Activated CD8-positive, alpha-beta T cell treated with anti-CD3 and anti-CD28 coated beads for 36 hours (primary cell): Measurements from ENCODE around the gene SRC. TPM values are rescaled to one million over a fixed set of nuclear protein-coding genes. Genes with fewer than 3 reads are reported as not detected.

ENCODE experiments used
- ATAC-seq: fragments of 200-7000 bp; cut with Tn5 transposase; one replicate; pipeline ENCODE4 v1.10.0; 2021; ENCODE audit warnings: mild to moderate bottlenecking, moderate library complexity
- CTCF ChIA-PET: fragments of 350-600 bp; sonication (Branson Sonifier 250); formaldehyde crosslinking; loops from one replicate; lab custom pipeline; 2021; ENCODE audit warnings: antibody characterized with exemption; lab: Charles Lee
- POLR2A ChIA-PET: fragments of 350-600 bp; sonication (Branson Sonifier 250); formaldehyde crosslinking; loops from one replicate; lab custom pipeline; 2021; ENCODE audit warnings: antibody characterized with exemption; lab: Charles Lee
- DNase-seq: peaks from one replicate; pipeline ENCODE4 v3.0.0-alpha.2; 2020
- H3K27ac Mint-ChIP-seq: one replicate; pipeline ENCODE4 v1.8.0; 2021; ENCODE audit warnings: mild to moderate bottlenecking, mixed read lengths
- H3K27me3 Mint-ChIP-seq: one replicate; pipeline ENCODE4 v1.8.0; 2021; ENCODE audit warnings: mixed read lengths
- H3K36me3 Mint-ChIP-seq: one replicate; pipeline ENCODE4 v1.8.0; 2021; ENCODE audit warnings: low read depth, mixed read lengths
- H3K4me1 Mint-ChIP-seq: one replicate; pipeline ENCODE4 v1.8.0; 2021; ENCODE audit warnings: low read depth, mixed read lengths
- H3K4me3 Mint-ChIP-seq: one replicate; pipeline ENCODE4 v1.8.0; 2021; ENCODE audit warnings: mild to moderate bottlenecking, moderate library complexity, mixed read lengths
- H3K9me3 Mint-ChIP-seq: one replicate; pipeline ENCODE4 v1.8.0; 2021; ENCODE audit warnings: mixed read lengths
- intact Hi-C: fragments of 100-400 bp; cut with micrococcal nuclease; formaldehyde crosslinking; loops from one replicate; pipeline ENCODE4 v1.10.0; 2022
- total RNA-seq, 2 experiments: library from RNA; stranded (reverse); gene quantifications; one replicate each; pipeline ENCODE4 v1.2.3, GENCODE V29; 2021
- TF ChIP-seq, protein P1 (sequence below): fragments of 200-600 bp; IDR thresholded peaks from one replicate; pipeline ENCODE4 v1.8.0; 2022; ENCODE audit warnings: antibody characterized with exemption, mild to moderate bottlenecking

Gene SRC
- total RNA-seq, 2 experiments from 2014 or later = 0.88 to 2.4 TPM

DNA sequence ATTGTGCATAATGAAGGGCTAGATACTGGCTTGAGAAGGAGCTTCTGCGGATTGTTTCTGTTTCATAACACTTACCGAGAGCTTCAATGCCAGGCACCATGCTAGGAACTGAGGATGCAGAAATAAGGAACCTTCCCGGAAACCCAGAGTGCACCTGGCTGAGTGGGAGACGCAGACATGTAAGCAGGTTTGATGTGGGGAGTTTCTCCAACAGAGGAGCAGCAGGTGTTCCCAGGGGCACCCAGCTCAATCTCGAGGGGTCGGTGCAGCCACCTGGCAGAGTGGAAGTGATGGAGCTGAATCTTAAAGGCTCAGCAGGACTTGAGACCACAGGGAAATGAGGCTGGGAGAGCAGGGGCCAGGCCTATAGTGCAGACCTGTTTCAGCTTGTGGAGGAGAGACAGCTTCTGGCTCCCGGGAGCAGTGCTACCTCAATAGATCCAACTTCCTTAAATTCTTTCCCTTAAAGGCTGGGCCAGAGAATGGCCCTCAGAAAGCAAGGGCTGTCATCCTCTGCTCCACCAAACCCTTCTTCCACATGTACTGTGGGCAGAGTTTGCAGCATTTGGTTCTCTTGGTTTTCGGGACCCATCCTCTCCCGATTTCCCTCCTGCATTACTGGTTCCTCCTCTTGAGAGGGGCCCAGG, 27.8 kb upstream of the SRC start:
- Mint-ChIP-seq H3K27ac (no peak overlapping the region), H3K36me3 (peaks cover 11% of the 10 kb centered on the region), H3K9me3 (no peaks in the 10 kb centered on the region), H3K4me1 (peaks cover 27% of the 10 kb centered on the region), H3K27me3 (no peaks in the 10 kb centered on the region), H3K4me3 (no peak overlapping the region)
- DNase-seq (no peak), ATAC-seq (no peak)
- ChIA-PET POLR2A (no interaction called here), CTCF (interaction anchor here (0.9 kb wide), 1 partner anchor 48 kb away, joined by 3 read pairs; no protein-coding TSS in a partner anchor)
- TF ChIP-seq, protein P1, sequence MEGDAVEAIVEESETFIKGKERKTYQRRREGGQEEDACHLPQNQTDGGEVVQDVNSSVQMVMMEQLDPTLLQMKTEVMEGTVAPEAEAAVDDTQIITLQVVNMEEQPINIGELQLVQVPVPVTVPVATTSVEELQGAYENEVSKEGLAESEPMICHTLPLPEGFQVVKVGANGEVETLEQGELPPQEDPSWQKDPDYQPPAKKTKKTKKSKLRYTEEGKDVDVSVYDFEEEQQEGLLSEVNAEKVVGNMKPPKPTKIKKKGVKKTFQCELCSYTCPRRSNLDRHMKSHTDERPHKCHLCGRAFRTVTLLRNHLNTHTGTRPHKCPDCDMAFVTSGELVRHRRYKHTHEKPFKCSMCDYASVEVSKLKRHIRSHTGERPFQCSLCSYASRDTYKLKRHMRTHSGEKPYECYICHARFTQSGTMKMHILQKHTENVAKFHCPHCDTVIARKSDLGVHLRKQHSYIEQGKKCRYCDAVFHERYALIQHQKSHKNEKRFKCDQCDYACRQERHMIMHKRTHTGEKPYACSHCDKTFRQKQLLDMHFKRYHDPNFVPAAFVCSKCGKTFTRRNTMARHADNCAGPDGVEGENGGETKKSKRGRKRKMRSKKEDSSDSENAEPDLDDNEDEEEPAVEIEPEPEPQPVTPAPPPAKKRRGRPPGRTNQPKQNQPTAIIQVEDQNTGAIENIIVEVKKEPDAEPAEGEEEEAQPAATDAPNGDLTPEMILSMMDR = no peak
- intact Hi-C loops = no loop called here

DNA sequence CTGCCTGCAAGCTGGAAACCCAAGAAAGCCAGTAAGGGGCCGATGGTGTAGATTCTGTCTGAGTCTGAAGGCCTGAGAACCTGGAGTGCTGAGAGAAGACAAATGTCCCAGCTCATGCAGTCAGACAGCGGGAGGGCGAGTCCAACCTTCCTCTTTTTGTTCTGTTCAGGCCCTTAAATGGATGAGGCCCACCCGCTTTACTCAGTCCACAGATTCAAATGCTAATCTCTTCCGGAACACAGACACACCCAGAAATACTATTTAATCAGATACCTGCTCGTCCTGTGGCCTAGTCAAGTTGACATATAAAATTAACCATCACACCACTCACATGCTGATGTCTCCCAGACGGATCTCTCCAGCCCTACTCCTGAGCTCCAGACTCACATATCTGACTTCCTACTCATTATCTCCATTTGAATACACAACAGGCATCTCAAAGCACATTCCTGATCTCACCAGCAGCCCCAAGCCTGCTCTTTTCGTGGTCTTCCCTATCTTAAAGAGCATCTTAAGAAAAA, 26.7 kb upstream of the SRC start:
- ATAC-seq = no peak
- no peak overlapping the region for H3K4me3 Mint-ChIP-seq

DNA sequence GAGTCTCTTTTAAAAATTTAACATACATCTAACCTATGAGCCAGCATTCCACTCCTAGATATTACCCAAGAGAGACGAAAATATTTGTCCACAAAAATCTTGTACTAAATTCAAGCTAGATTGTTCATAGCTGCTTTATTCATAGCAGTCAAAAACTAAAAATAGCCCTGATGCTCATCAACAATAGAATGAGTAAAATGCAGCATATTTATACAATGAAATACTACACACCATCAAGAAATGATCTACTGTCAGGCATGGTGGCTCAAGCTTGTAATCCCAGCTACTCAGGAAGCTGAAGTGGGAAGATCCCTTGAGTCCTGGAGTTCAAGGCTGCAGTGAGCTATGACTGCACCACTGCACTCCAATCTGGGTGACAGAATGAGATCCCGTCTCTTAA, 22.0 kb upstream of the SRC start:
- intact Hi-C loops = no loop called here
- POLR2A ChIA-PET = no interaction called here
- H3K9me3 Mint-ChIP-seq = no peaks in the 10 kb centered on the region
- H3K27me3 Mint-ChIP-seq = no peaks in the 10 kb centered on the region
- no peak overlapping the region for H3K4me3 Mint-ChIP-seq
- CTCF ChIA-PET = interaction anchor here (1.2 kb wide), 1 partner anchor 54 kb away, joined by 3 read pairs; no protein-coding TSS in a partner anchor
- no peaks in the 10 kb centered on the region for H3K4me1 Mint-ChIP-seq
- peaks cover 4% of the 10 kb centered on the region for H3K36me3 Mint-ChIP-seq
- DNase-seq = no peak
- no peak for ATAC-seq
- H3K27ac Mint-ChIP-seq = no peak overlapping the region
- TF ChIP-seq, protein P1 = no peak

More for the DNA sequence above, 26.7 kb upstream of the SRC start:
- Mint-ChIP-seq H3K27me3 (no peaks in the 10 kb centered on the region), H3K36me3 (peaks cover 11% of the 10 kb centered on the region), H3K4me1 (peaks cover 22% of the 10 kb centered on the region), H3K9me3 (no peaks in the 10 kb centered on the region), H3K27ac (no peak overlapping the region)
- no peak for DNase-seq
- ChIA-PET CTCF (no interaction called here), POLR2A (interaction anchor here (1.2 kb wide), 1 partner anchor 16 kb away, joined by 3 read pairs; no protein-coding TSS in a partner anchor)
- TF ChIP-seq, protein P1 = no peak
- intact Hi-C loops = no loop called here

DNA sequence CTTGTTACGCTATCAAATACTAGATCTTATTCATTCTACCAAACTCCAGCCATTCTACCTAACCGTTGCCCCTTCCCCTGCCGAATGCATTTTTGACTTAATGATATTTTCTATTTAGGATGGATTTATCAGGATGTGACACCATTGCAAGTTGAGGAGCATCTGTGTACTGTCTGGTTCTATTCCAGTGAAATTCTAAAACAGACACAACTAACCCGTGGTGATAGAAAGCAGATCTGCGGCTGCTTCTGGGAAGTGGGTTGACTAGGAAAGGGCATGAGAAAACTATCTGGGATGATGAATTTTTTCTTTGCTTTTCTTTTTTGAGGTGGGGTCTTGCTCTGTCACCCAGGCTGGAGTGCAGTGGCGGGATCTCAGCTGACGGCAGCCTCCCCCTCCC, 20.7 kb upstream of the SRC start:
- Mint-ChIP-seq H3K27ac (no peak overlapping the region), H3K4me3 (no peak overlapping the region), H3K9me3 (no peaks in the 10 kb centered on the region), H3K36me3 (peaks cover 4% of the 10 kb centered on the region), H3K4me1 (no peaks in the 10 kb centered on the region), H3K27me3 (no peaks in the 10 kb centered on the region)
- intact Hi-C loops = no loop called here
- POLR2A ChIA-PET = no interaction called here
- TF ChIP-seq, protein P1 = no peak
- CTCF ChIA-PET = interaction anchor here (1.4 kb wide), 1 partner anchor 56 kb away, joined by 4 read pairs; no protein-coding TSS in a partner anchor
- DNase-seq (no peak), ATAC-seq (no peak)

DNA sequence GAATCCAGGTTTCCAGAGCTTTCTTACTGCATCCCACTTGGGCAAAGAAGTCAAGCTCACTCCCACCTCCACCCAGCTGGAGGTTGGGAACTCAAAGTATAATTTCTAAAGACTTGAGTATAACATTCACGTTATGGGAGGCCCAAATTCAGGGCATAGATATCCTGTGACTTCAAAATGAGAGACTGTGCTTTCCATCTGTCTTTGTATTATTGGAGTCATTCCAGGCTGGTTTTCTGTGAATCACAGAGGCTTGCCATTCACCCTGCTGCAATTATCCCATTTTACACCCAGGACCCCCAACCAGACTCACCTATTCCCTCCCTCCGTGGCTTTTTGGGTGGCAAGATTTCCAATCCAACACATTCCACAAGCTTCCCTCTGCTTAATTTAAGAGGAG, 19.3 kb upstream of the SRC start:
- TF ChIP-seq, protein P1 = no peak
- H3K36me3 Mint-ChIP-seq = peaks cover 4% of the 10 kb centered on the region

More for the DNA sequence above, 19.3 kb upstream of the SRC start:
- ChIA-PET CTCF (interaction anchor here (1.5 kb wide), 1 partner anchor 208 kb away, joined by 4 read pairs; no protein-coding TSS in a partner anchor), POLR2A (interaction anchor here (1.0 kb wide), 1 partner anchor 10 kb away, joined by 3 read pairs; no protein-coding TSS in a partner anchor)
- no peak overlapping the region for H3K27ac Mint-ChIP-seq
- H3K4me3 Mint-ChIP-seq = no peak overlapping the region
- no peaks in the 10 kb centered on the region for H3K27me3 Mint-ChIP-seq
- ATAC-seq (no peak), DNase-seq (no peak)
- H3K4me1 Mint-ChIP-seq = no peaks in the 10 kb centered on the region
- no peaks in the 10 kb centered on the region for H3K9me3 Mint-ChIP-seq
- intact Hi-C loops = no loop called here
